Measurements from ENCODE around the gene ATP5MC3.

DNA sequence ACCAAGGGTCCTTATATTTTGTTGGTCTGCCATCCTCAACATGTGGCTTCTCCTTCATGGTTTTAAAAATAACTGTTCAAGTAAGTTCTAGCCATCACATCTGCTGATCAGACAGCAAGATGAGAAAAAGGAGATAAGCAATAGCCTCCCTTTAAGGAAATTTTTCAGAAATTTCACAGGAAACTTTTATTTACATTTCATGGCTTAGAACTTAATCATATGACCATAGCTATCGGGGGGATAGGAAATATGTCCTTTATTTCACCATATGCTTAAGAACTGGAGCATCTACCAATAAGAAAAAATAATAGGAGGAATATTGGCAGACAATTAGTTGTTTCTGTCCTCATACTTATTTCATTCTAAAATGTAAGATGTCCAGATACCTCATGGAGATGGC lies 29.7 kb downstream of the ATP5MC3 start:
- TF ChIP-seq, protein P1, sequence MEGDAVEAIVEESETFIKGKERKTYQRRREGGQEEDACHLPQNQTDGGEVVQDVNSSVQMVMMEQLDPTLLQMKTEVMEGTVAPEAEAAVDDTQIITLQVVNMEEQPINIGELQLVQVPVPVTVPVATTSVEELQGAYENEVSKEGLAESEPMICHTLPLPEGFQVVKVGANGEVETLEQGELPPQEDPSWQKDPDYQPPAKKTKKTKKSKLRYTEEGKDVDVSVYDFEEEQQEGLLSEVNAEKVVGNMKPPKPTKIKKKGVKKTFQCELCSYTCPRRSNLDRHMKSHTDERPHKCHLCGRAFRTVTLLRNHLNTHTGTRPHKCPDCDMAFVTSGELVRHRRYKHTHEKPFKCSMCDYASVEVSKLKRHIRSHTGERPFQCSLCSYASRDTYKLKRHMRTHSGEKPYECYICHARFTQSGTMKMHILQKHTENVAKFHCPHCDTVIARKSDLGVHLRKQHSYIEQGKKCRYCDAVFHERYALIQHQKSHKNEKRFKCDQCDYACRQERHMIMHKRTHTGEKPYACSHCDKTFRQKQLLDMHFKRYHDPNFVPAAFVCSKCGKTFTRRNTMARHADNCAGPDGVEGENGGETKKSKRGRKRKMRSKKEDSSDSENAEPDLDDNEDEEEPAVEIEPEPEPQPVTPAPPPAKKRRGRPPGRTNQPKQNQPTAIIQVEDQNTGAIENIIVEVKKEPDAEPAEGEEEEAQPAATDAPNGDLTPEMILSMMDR (IDR thresholded peaks at IDR 0.05): no peak
- TF ChIP-seq POLR2A (IDR thresholded peaks at IDR 0.05): no peak

Data from right lobe of liver (tissue), 4 donors.